Right lobe of liver (tissue), 4 donors: ENCODE results near the gene CDH23.

Experiments used
- CTCF ChIP-seq, 4 donors: fragments of 200-600 bp in 3 of 4; fragments of 450-650 bp in 1 of 4; IDR thresholded peaks; one replicate each; pipeline versions ENCODE4 v1.5.1 to v1.8.0; 2016 to 2022; ENCODE audit warnings: antibody characterized with exemption in 4 of 4, mild to moderate bottlenecking in 2 of 4
- POLR2A ChIP-seq: fragments of 450-650 bp; IDR thresholded peaks from one replicate; pipeline ENCODE4 v1.6.1; 2017; ENCODE audit warnings: antibody characterized with exemption, mild to moderate bottlenecking
- donor health status: DM: no; HTN: no; CAD: no.
- donor health status: DM: no; HTN: no; CAD: no.
- donor health status: DM: no; HTN: yes; CAD: no.

GRCh38 chr10:71573562-71574518, 177.1 kb downstream of the CDH23 start:
- TF ChIP-seq CTCF (IDR thresholded peaks at IDR 0.05) = no peak
- TF ChIP-seq POLR2A = no peak
